Astrocyte (in vitro differentiated cells and primary cell): Measurements from ENCODE around the gene TGFB1I1. TPM values are rescaled to one million over a fixed set of nuclear protein-coding genes. Genes with fewer than 3 reads are reported as not detected.
"Not testable (repeated sequence)": the region's sequence is repeated elsewhere in the genome, so short reads cannot be mapped to it uniquely, and the experiment has no call there.

Source experiments
- DNase-seq: peaks from one replicate; pipeline ENCODE4 v3.0.0-alpha.2; 2010; ENCODE audit warnings: low read depth
- FAIRE-seq: peaks from 2 replicates; lab custom pipeline; 2011; peaks lifted over from hg19 to GRCh38; lab: Jason Lieb, UNC
- H2AFZ ChIP-seq: 2 replicates; pipeline ENCODE4 v1.6.0; 2012; ENCODE audit warnings: low read depth, low read length, inconsistent platforms
- H3K27ac ChIP-seq: 2 replicates; pipeline ENCODE4 v1.5.1; 2011; ENCODE audit warnings: low read depth, low read length, inconsistent platforms
- H3K27me3 ChIP-seq: 2 replicates; pipeline ENCODE4 v1.6.0; 2011; ENCODE audit warnings: low read length, inconsistent platforms; ENCODE audit not compliant: insufficient read depth
- H3K36me3 ChIP-seq: 2 replicates; pipeline ENCODE4 v1.5.1; 2011; ENCODE audit warnings: low read length, inconsistent platforms; ENCODE audit not compliant: insufficient read depth
- H3K4me1 ChIP-seq: 2 replicates; pipeline ENCODE4 v1.5.1; 2011; ENCODE audit warnings: low read length, inconsistent platforms; ENCODE audit not compliant: insufficient read depth
- H3K4me2 ChIP-seq: 2 replicates; pipeline ENCODE4 v1.6.0; 2012; ENCODE audit warnings: low read length, inconsistent platforms
- H3K4me3 ChIP-seq: 2 replicates; pipeline ENCODE4 v1.5.1; 2011; ENCODE audit warnings: low read depth, mild to moderate bottlenecking, low read length, inconsistent platforms; ENCODE audit not compliant: insufficient read depth
- H3K79me2 ChIP-seq: 2 replicates; pipeline ENCODE4 v1.6.0; 2012; ENCODE audit warnings: mild to moderate bottlenecking, low read length, inconsistent platforms; ENCODE audit not compliant: insufficient read depth
- H3K9ac ChIP-seq: 2 replicates; pipeline ENCODE4 v1.6.0; 2012; ENCODE audit warnings: mild to moderate bottlenecking, low read length, inconsistent platforms
- H3K9me3 ChIP-seq: 2 replicates; pipeline ENCODE4 v1.5.1; 2012; ENCODE audit warnings: low read depth, mild to moderate bottlenecking, low read length, inconsistent platforms; ENCODE audit not compliant: insufficient read depth
- H4K20me1 ChIP-seq: 2 replicates; pipeline ENCODE4 v1.6.0; 2012; ENCODE audit warnings: low read length, inconsistent platforms; ENCODE audit not compliant: insufficient read depth
- H3K27ac Mint-ChIP-seq: one replicate; pipeline ENCODE4 v1.8.0; 2021; ENCODE audit warnings: mild to moderate bottlenecking, mixed read lengths; ENCODE audit not compliant: unreplicated experiment
- H3K27me3 Mint-ChIP-seq: one replicate; pipeline ENCODE4 v1.8.0; 2021; ENCODE audit warnings: low read depth, mixed read lengths; ENCODE audit not compliant: unreplicated experiment
- H3K36me3 Mint-ChIP-seq: one replicate; pipeline ENCODE4 v1.8.0; 2021; ENCODE audit warnings: low read depth, mixed read lengths; ENCODE audit not compliant: unreplicated experiment
- H3K4me1 Mint-ChIP-seq: one replicate; pipeline ENCODE4 v1.8.0; 2021; ENCODE audit warnings: low read depth, mixed read lengths; ENCODE audit not compliant: unreplicated experiment
- H3K4me3 Mint-ChIP-seq: one replicate; pipeline ENCODE4 v1.8.0; 2021; ENCODE audit warnings: mild to moderate bottlenecking, moderate library complexity, mixed read lengths; ENCODE audit not compliant: unreplicated experiment
- H3K9me3 Mint-ChIP-seq: one replicate; pipeline ENCODE4 v1.8.0; 2021; ENCODE audit warnings: mild to moderate bottlenecking, mixed read lengths; ENCODE audit not compliant: unreplicated experiment
- CTCF ChIP-seq: IDR thresholded peaks from 2 replicates; pipeline ENCODE4 v1.5.1; 2011; ENCODE audit warnings: low read depth, mild to moderate bottlenecking, inconsistent platforms, low read length, moderate library complexity; ENCODE audit not compliant: insufficient read depth
- EZH2 ChIP-seq: IDR thresholded peaks from 2 replicates; pipeline ENCODE4 v1.6.1; 2012; ENCODE audit warnings: mild to moderate bottlenecking, low read length, inconsistent platforms; ENCODE audit not compliant: insufficient read depth
- total RNA-seq: library from RNA; stranded (reverse); gene quantifications from 2 replicates; pipeline ENCODE4 v1.2.1, GENCODE V29; 2021

TGFB1I1 gene
- total RNA-seq, 1 donor from 2014 or later = 124 TPM

GRCh38 chr16:31436221-31437045 lies 35.5 kb upstream of the TGFB1I1 start:
- Mint-ChIP-seq H3K4me3 (no peak overlapping the region), H3K9me3 (no peaks in the 10 kb centered on the region)

GRCh38 chr16:31438414-31438813 lies 33.5 kb upstream of the TGFB1I1 start:
- TF ChIP-seq CTCF (no peak), EZH2 (no peak)
- FAIRE-seq = no peak
- Mint-ChIP-seq H3K27me3 (peaks cover 6% of the 10 kb centered on the region), H3K36me3 (no peaks in the 10 kb centered on the region), H3K9me3 (no peaks in the 10 kb centered on the region), H3K4me1 (no peaks in the 10 kb centered on the region), H3K4me3 (no peak overlapping the region), H3K27ac (no peak overlapping the region)
- Histone ChIP-seq H3K36me3 (no peaks in the 10 kb centered on the region), H4K20me1 (no peaks in the 10 kb centered on the region), H3K79me2 (no peaks in the 10 kb centered on the region), H3K9ac (no peak overlapping the region), H3K27me3 (no peaks in the 10 kb centered on the region), H3K27ac (no peak overlapping the region), H3K4me3 (no peak overlapping the region), H2AFZ (no peak overlapping the region), H3K9me3 (no peaks in the 10 kb centered on the region), H3K4me1 (no peaks in the 10 kb centered on the region), H3K4me2 (no peak overlapping the region)
- DNase-seq = no peak

More at GRCh38 chr16:31436221-31437045, 35.5 kb upstream of the TGFB1I1 start:
- H3K27ac Mint-ChIP-seq = no peak overlapping the region
- Histone ChIP-seq H3K79me2 (no peaks in the 10 kb centered on the region), H2AFZ (no peak overlapping the region), H4K20me1 (no peaks in the 10 kb centered on the region), H3K36me3 (no peaks in the 10 kb centered on the region), H3K27ac (no peak overlapping the region), H3K4me3 (no peak overlapping the region), H3K4me1 (no peaks in the 10 kb centered on the region), H3K4me2 (no peak overlapping the region), H3K9ac (no peak overlapping the region), H3K27me3 (no peaks in the 10 kb centered on the region), H3K9me3 (no peaks in the 10 kb centered on the region)
- FAIRE-seq (no peak), DNase-seq (no peak)
- no peaks in the 10 kb centered on the region for H3K36me3 Mint-ChIP-seq
- peaks cover 8% of the 10 kb centered on the region for H3K27me3 Mint-ChIP-seq
- TF ChIP-seq EZH2 (no peak), CTCF (no peak)
- H3K4me1 Mint-ChIP-seq = no peaks in the 10 kb centered on the region

GRCh38 chr16:31439023-31439422 lies 32.9 kb upstream of the TGFB1I1 start:
- H3K4me1 Mint-ChIP-seq, H3K36me3 Mint-ChIP-seq, FAIRE-seq: not testable (repeated sequence)

More at GRCh38 chr16:31439023-31439422, 32.9 kb upstream of the TGFB1I1 start:
- H3K27ac Mint-ChIP-seq, H3K9me3 Mint-ChIP-seq, H3K27me3 Mint-ChIP-seq, H3K27ac ChIP-seq, H3K4me2 ChIP-seq, H3K36me3 ChIP-seq, H3K4me3 ChIP-seq, H4K20me1 ChIP-seq, H2AFZ ChIP-seq, DNase-seq, H3K9me3 ChIP-seq, H3K4me3 Mint-ChIP-seq, H3K4me1 ChIP-seq, H3K79me2 ChIP-seq, H3K9ac ChIP-seq, H3K27me3 ChIP-seq: not testable (repeated sequence)
